Stimulated activated CD4-positive, alpha-beta T cell treated with anti-CD3 and anti-CD28 coated beads, Interleukin-15, amount 100 ng/mL, for 1 hour (primary cell): ENCODE data around the gene COL6A2.

ENCODE experiments used
- DNase-seq, 2 donors: peaks; one replicate each; pipeline ENCODE4 v3.0.0-alpha.2; 2020; ENCODE audit warnings: low read depth in 1 of 2, low spot score in 1 of 2

COL6A2 gene

DNA sequence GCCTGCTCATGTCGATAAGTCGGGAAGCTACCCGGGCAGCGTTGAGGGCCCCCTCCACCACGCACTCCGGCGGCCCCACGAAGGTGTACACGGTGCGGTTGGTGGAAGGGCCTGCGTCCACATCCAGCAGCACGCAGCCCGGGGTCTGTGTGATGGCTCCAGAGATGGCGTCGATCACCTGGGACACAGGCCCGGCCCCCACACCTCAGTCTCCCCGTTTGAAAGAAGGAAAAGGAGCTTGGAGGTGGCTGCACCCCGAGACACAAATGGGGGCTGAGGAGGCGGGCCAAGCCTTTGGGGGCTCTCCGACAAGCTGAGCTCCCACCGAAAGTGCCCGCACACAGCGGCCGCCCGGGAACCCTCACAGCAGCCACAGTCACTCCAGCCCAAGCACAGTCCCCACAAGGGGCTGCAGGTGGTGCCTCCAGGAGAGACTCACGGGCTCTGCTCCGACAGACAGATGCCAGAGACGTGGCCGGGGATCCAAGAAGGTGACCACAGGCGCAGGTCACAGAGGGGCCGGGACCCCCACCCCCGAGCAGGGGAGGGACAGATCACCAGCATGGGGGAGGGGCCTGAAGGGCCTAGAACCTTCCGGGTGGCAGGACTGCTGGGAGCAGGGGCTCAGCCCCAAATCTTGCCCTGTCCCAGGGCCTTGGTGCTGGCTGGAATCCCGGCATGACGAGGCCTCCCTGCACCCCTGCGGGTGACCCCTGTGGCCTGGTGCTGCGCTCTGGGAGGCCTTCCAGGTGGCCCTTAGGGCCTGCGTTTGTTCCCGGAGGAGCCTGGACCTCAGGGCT, 56.4 kb downstream of the COL6A2 start:
- no peak for DNase-seq

DNA sequence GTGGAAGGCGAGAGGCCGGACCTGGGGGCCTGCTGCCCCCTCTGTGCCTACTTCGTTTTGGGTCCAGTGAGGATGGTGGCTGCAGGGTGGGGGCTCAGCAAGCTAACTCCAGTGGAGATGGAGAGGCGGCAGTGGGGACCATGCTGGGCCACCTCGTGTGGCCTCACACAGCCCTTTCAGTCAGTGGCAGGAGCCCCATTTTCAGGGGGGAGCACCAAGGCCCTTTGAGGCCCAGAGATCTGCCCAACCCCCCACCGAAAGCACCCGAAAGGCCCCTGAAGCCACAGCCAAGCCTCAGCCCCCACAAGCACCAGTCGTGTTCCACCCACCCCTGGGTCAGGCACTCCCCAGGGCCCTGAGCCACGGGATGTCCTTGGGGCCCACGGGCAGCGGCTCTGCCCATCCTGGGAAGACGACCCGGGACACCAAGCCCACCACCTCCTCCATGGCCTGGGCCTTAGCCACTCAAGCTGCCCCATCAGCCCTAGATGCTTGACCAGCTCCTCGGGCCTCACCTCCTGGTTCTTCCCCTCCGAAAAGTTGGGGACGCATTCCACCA, 57.1 kb downstream of the COL6A2 start:
- DNase-seq: no peak

DNA sequence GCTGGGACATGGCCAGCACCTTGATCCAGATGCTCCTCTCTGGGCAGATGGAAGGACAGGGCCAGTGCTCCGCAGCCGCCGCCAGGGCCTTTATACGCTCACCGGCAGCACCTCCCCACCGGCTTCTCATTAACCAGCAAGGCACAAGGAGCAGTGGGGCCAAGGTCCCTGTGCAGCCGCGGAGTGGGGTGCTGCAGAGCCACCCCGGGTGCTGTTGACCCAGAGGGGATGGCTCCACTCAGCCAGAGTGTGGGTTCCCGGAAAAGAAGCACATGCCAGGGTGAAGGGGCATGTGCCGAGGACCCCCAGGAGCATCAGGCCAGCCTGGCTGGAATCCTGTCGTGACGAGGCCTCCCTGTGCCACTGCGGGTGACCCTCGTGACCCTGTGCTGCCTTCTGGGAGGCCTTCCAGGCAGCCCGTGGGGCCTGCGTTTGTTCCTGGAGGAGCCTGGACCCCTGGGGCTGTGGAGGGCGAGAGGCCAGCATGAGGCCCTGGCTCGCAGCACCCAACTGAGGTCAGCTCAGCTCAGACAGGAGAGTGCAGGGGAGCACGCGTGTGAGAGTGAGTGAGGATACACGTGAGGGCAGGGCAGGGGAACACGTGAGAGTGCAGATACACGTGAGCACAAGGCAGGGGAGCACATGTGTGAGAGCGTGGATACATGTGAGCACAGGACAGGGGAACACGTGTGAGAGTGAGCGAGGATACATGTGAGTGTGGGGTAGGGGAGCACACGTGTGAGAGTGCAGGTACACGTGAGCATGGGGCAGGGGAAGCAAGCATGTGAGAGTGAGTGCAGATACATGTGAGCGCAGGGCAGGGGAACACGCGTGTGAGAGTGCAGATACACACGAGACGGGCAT, 57.8 kb downstream of the COL6A2 start, which contains the start of gene FTCD:
Gene FTCD (minus strand): TSS at position 66 of the 864 bp plus-strand sequence. CDS start 56 bp downstream, at position 10.
- no peak for DNase-seq

DNA sequence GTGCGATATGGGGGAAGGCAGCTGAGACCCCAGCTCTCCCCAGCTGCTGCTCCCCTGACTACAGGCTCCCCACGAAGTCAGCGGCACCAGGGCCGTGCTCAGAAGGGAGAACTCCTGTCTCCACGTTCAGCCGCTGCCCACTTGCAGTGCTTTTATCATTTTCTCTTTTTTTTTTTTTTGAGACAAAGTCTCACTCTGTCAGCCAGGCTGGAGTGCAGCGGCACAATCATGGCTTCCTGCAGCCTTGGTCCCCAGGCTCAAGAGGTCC, 58.4 kb downstream of the COL6A2 start:
- DNase-seq: no peak

DNA sequence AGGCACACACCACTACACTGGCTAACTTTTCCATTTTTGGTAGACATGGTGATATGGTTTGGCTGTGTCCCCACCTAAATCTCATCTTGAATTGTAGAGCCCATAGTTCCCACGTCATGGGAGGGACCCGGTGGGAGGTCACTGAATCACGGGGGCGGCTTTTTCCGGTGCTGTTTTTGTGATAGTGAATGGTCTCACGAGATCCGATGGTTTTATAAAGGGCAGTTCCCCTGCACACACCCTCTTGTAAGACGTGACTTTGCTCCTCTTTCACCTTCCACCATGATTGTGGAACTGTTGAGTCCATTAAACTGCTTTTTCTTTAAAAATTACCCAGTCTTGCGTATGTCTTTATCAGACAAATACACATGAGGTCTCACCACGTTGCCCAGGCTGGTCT, 58.8 kb downstream of the COL6A2 start:
- DNase-seq: no peak

DNA sequence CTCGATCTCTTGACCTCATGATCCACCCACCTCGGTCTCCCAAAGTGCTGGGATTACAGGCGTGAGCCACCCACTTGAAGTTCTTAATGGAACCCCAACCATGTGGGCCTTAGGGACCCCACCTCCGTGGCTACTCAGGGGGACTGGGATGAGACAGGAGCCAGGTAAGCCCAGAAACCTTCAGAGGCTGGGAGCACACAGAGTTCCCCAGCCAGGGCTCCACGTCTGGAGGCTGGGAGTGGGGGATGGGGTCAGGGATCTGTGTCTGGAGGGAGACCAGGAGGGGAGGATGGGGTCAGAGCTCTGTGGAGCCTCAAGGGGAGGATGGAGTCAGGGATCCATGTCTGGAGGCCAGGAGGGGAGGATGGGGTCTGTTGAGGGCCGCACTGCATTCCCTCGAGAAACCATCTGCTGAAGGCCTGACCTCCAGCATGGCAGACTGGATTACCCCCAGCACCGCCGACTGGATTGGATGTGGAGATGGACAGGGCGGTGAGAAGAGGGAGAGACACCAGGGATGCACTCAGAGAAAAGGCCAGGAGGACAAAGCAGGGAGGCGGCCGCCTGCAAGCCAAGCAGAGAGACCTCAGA, 59.6 kb downstream of the COL6A2 start:
- no peak for DNase-seq

DNA sequence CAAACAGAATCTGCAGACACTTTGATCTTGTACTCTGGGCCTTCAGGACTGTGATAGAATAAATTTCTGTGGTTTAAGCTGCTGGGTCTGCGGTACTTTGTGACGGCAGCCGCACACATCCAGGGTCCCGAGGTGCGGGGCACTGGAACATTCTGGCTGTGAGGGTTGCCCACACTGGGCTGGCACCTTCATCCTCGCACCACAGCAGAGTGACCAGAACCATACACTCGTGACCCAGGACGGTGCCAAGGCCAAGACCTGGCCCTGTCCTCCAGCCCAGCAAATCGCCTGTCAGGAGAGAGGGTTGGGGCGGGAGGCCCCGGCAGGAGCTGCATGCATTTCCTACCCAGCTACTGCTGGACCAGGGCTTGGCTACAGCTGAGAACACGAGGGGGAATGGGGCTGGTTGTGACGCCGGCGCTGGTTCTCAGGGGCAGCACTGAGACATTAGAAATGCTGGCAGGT, 60.1 kb downstream of the COL6A2 start:
- no peak for DNase-seq

DNA sequence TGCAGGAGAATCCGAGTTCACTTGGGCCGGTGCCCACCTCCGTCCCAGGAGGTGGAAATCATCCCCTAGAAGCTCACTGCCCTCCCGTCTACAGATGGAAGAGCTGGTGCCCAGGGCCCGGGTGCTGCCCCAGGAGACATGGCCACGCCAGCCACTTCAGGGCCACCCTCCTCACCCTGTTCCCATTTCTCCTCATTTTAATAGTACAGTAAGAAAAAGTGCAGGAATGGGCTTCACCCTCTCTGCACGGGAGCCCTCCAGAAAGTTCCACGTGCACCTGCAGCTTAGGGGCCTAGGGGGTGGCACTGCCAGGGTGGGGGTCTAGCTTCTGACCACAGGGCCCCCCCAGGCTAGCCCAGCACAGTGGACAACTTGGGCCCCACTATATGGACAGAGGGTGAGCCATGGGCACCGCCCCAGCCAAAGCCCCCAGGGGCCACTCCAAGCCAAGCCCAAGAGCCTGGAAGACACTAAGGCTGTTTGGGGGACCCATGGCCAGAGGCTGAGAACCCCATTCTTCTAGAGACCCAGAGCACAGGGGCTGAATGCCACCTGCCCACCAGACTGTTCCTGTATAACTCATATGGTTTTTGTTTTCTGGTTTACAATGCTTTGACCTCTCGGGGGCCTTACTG, 60.9 kb downstream of the COL6A2 start:
- DNase-seq: no peak

DNA sequence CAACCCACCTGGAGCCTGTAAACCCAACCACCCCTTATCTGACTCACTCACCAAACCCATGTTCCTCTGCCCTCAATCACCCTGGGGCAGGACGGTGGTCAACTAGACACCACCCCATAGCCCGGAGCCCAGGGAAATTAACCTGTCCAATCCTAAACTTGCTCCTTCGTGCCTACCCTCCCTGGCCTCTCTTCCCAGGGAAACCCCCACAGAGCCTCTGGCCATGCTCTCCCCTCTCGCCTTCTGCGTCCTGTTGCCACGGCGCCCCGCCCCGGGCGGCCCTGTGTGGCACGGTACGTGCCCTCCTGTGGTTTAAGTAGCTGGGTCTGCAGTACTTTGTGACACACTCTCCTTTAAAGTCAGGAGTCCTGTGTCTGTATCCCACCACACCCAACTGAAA, 61.5 kb downstream of the COL6A2 start:
- no peak for DNase-seq

DNA sequence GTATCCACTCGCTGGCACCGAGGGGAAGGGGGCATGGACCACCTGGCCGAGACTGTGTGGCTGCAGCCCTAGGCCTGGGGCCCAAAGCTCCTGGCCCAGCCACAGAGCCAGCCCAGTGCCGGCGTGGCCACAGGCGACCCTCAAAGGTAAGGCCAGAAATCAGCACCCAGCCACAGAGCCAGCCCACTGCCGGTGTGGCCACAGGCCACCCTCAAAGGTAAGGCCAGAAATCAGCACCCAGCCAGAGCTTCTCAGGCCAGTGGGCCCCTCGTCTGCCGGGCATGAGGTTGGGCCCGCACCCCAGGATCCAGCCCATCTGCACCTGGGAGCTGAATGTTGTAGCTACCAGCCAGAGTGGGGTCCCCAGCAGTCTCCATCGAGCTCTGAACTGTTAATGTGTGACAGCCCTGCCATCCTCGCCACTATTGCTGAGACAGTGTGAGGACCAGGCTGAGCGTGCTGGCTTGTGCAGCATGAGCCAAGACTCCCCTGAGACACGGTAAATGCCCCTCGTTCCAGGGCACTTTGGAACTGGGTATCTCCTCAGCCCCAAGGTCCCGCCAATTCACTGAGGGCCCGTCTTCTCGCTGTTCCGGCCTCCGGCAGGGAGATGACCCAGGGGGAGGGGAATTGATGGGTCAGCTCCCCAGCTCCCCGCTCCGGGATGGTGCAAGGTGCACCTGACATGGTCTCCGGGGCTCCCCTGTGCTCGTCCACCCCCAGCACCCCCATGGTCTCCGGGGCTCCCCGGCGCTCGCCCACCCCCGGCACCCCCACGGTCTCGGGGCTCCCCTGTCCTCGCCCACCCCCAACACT, 62.1 kb downstream of the COL6A2 start:
- no peak for DNase-seq

DNA sequence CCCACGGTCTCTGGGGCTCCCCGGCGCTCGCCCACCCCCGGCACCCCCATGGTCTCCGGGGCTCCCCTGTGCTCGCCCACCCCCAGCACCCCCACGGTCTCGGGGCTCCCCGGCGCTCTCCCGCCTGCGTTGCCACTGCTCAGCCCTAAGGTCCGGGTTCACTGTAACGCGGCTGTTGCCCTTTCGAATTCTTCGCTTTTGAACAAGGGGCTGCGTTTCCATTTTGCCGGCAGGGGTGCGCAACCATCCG, 62.7 kb downstream of the COL6A2 start:
- DNase-seq: no peak

DNA sequence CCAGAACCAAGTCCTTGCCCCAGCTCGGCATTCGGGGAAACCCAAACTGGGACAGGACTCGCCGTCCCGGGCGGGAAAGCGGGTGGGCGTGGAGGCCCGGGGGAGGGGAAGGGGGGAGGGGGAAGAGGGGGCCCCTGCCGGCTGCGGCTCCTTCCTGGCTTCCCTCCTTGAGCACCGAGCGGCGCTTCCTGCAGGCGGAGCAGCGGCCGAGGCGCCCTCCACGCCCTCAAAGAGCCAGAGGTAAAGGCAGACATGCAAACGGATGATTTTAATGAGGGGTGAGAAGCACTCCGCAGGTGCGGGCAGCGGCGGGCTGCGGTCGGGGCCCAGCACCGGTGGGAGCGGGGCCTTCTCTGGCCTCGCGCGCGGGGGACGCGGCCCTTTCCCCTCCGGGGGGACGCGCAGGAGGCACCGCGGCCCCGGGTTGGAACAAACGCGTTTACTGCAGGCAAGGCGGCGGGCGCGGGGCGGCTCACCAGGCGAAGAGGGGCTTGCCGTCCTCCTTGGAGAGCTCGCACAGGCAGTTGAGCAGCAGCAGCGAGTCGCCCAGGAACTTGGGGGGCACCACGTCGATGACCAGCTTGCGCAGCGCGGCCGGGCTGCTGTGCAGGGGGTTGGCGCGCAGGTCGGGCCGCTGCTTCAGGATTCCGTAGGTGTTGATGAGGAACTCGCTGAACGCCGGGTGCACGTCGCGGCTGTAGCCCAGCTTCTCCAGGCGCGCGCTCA, 63.2 kb downstream of the COL6A2 start:
- DNase-seq: no peak

DNA sequence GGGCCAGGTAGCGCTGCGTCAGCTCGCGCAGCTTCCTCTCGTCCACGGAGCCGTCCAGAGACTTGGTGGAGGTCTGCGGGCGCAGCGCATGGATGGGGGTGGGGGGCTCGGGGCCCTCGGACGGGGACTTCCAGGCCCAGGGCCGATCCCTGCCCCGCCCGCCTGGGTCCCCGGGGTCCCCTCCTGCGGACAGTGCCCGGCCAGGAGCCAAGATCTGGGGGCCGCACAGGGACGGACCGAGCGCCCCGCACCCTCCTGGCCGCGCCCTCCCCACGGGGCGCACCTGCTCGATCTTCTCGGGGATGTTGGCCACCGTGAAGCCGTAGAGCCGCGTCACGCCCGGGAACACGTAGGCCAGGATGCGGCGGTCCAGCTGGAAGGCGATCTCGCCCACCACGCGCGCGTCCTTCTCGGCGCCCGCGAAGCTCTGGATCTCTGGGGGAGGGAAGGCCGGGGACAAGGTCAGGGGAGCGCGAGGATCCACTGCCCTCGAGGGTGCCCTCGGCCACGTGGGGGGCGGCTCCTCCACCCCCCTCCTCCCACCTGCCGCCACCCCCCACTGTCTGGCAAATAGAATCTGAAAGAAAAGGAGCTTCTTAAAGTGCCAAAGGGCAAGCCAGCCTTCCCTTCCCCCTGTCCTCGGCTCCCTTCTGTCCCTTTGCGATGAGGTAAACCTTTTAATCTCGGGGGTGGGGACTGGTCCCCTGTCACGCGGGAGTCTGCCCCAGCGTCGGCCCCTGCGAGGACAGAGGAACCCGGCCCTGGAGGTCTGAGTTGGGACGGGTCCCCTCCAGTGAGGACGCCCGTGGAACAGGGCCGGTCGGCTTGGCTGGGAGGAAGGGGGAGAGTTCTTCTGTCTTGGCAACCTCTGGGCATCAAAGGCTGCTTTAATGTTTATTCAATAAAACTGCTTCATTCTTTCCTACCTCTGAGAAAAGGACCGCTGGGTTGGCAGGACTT, 64.0 kb downstream of the COL6A2 start:
- DNase-seq: no peak

DNA sequence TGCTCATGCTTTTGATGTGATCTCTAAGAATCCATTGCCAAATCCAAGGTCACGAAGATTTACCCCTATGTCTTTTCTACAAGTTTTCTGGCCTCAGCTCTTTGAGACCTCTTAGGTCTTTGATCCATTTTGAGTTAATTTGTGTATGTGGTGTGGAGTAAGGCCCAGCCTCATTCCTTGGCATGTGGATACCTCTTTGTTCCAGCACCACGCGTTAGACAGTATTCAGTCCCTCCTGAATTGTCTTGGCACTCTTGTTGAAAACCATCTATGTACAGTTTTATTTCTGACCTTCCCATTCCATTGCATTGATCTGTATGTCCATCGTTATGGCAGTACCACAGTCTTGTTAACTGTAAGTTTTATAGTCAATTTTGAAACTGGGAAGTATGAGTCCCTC, 65.5 kb downstream of the COL6A2 start:
- DNase-seq: no peak

DNA sequence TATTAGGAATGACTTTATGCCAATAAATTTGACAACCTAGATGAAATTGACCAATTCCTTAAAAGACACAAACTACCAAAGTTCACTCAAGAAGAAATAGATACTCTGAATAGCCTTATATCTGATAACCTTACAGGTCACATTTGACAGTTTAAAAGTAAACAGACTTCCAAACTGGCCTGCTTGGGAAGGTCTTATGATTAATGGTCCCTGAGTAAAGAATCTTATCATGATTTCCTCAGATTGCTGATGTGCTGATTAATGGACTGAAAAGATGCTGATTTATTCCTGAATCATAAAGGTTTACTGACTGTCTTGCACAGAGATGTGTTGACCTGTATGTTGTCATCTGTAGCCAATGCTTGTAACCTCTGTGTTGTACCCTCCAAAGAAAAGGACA, 67.2 kb downstream of the COL6A2 start:
- no peak for DNase-seq

DNA sequence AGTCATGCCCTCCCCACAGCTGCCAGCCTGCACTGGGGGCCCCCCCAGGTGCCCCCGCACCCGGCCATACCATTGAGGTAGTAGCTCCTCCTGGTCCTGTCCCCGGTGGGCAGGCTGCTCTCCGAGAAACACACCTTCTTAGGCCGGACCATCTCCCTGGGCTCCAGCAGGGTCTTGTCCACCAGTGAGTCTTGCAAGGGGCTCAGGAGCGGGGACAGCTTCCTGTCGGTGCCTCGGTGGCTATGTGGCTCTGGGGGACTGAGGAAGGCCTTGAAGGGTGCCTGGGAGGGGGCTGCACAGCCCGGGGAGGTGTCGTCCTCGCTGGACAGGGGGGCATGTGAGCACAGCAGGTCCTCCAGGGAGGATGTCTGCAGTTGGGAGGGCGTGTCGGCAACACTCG, 70.3 kb downstream of the COL6A2 start:
- no peak for DNase-seq

DNA sequence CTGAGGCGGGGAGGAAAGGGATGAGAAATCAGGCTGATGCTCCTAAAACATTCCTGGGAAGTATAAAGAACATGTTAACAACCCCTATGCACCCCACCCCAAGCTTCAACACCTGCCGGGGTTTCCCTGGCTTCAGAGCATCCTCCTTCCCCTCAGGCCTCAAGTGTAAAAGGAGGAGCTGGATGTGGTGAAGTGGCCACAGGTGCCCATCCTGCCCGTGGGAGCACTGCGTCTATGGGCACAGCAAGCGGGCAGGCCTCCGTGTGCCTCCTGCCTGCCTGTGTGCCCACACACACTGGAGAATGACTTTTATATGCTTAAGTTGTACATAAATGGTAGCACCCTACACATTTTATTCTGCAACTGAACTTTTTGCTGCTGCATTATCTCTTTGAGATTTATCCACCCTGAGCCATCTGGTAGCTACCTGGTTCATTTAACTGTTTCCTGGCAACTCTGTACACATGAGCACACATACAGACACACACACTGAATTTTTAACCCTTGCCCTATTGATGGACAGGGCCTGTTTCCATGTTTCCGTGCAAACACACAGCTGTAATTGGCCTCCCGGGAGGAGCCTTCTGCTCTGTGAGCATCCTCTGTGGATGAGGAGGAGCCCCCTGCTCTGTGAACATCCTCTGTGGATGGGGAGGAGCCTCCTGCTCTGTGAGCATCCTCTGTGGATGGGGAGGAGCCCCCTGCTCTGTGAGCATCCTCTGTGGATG, 70.9 kb downstream of the COL6A2 start:
- DNase-seq: no peak
